Activated T-cell treated with anti-CD3 and anti-CD28 coated beads, Interleukin-2, amount 50 U/mL, for 72 hours (primary cell): ENCODE measurements around the gene FAAP20. TPM values are rescaled to one million over a fixed set of nuclear protein-coding genes. Genes with fewer than 3 reads are reported as not detected.

Experiments
- ATAC-seq, 2 donors: fragments of 150-1000 bp; cut with Tn5 transposase; replicated peaks in 1 of 2; 2 replicates each; pipeline ENCODE4 v1.10.0; 2021; ENCODE audit warnings: moderate library complexity in 2 of 2, mild to moderate bottlenecking in 1 of 2
- DNase-seq, 2 donors: peaks; one replicate each; pipeline ENCODE4 v3.0.0; 2021 to 2022; ENCODE audit warnings: mixed read lengths in 1 of 2
- H3K27ac Mint-ChIP-seq: one replicate; pipeline ENCODE4 v1.8.0; 2022; ENCODE audit warnings: mild to moderate bottlenecking, moderate library complexity, mixed read lengths
- H3K27me3 Mint-ChIP-seq: one replicate; pipeline ENCODE4 v1.8.0; 2022; ENCODE audit warnings: low read depth, mixed read lengths
- H3K36me3 Mint-ChIP-seq, 2 donors: one replicate each; pipeline ENCODE4 v1.8.0; 2022; ENCODE audit warnings: mixed read lengths in 2 of 2, mild to moderate bottlenecking in 1 of 2; ENCODE audit not compliant: insufficient read depth in 2 of 2
- H3K4me1 Mint-ChIP-seq: one replicate; pipeline ENCODE4 v1.8.0; 2022; ENCODE audit warnings: low read depth, mixed read lengths
- H3K4me3 Mint-ChIP-seq, 2 donors: one replicate each; pipeline ENCODE4 v1.8.0; 2022; ENCODE audit warnings: mild to moderate bottlenecking in 2 of 2, mixed read lengths in 2 of 2, moderate library complexity in 2 of 2
- H3K9me3 Mint-ChIP-seq, 2 donors: one replicate each; pipeline ENCODE4 v1.8.0; 2022; ENCODE audit warnings: mixed read lengths in 2 of 2
- total RNA-seq, 2 donors: library from RNA; stranded (reverse); gene quantifications; one replicate each; pipeline ENCODE4 v1.2.3, GENCODE V29; 2022

Gene FAAP20
- total RNA-seq, 2 donors from 2014 or later = 74.6 to 80.4 TPM

DNA sequence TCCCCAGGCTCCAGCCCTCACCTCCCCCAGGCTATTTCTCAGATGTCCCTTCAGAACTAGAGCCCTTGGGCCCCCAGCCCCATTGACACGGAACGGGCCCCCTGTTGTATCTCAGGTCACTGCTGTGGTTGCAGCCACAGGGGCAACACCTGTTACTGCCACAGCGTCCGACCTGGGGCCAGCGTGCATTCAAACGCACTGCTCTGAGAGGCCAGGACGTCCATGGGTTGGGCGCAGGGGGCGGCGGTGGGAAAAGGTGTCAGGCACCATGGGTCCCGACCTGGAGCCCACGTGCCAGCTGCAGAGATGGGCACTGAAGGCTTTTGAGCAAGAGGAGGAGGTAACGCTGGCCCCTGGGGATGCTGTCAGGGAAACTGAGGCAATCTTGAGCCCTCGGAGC, 13.3 kb downstream of the FAAP20 start:
- no peak overlapping the region for H3K27ac Mint-ChIP-seq
- DNase-seq = no peak
- H3K9me3 Mint-ChIP-seq = no peaks in the 10 kb centered on the region

GRCh38 chr1:2180297-2181245, 14.0 kb downstream of the FAAP20 start:
- H3K27ac Mint-ChIP-seq = no peak overlapping the region
- no peaks in the 10 kb centered on the region for H3K9me3 Mint-ChIP-seq
- no peaks in the 10 kb centered on the region for H3K27me3 Mint-ChIP-seq
- ATAC-seq = peak in 1 of 2 donors; percentile 52
- H3K36me3 Mint-ChIP-seq = no peaks in the 10 kb centered on the region
- H3K4me3 Mint-ChIP-seq = no peak overlapping the region
- H3K4me1 Mint-ChIP-seq = no peaks in the 10 kb centered on the region
- DNase-seq = no peak

More for the DNA sequence above, 13.3 kb downstream of the FAAP20 start:
- no peak for ATAC-seq
- Mint-ChIP-seq H3K27me3 (no peaks in the 10 kb centered on the region), H3K36me3 (no peaks in the 10 kb centered on the region), H3K4me3 (no peak overlapping the region), H3K4me1 (no peaks in the 10 kb centered on the region)

DNA sequence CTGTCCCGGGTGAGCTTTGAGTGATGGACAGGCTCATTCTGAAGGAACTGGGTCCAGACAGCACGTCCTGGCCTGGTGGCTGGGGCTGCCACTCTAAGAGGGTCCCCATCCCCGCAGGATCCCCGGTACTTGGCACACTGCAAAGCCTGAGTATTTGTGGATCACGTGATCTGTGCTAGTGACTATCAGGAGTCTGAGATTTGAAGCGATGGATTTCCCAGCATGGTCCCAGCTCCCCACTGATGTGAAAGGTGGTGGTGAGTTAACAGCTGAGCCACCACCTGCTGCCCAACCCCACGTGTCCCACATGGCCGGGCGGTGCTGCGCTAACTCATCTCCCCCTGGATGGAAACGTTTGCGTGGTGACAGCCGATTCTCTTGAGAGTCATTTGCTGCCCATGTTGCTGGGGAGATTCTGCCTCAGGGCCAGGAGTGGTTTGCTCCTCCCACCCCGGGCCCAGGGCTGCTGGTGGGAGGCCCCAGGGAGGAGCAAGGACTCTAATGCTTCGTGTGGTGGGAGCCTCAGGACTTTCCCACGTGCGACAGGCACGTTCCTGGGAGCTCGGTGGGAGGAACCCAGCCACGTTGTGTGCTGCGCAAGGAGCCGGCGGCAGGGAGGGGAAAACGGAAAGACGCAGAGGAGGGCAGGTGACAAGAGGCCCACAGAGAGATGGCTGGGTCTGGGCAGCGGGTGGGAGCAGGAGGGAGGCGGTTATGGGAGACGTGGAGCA, 15.1 kb downstream of the FAAP20 start:
- no peaks in the 10 kb centered on the region for H3K9me3 Mint-ChIP-seq
- H3K4me1 Mint-ChIP-seq = no peaks in the 10 kb centered on the region
- ATAC-seq = no peak
- no peaks in the 10 kb centered on the region for H3K27me3 Mint-ChIP-seq
- no peaks in the 10 kb centered on the region for H3K36me3 Mint-ChIP-seq
- DNase-seq = no peak
- H3K4me3 Mint-ChIP-seq = no peak overlapping the region
- H3K27ac Mint-ChIP-seq = no peak overlapping the region

- DNase-seq = no peak
- H3K27ac Mint-ChIP-seq = no peak overlapping the region
- H3K4me1 Mint-ChIP-seq = no peaks in the 10 kb centered on the region
- no peak for ATAC-seq
- H3K4me3 Mint-ChIP-seq = no peak overlapping the region
- H3K27me3 Mint-ChIP-seq = no peaks in the 10 kb centered on the region
- H3K36me3 Mint-ChIP-seq = no peaks in the 10 kb centered on the region
- no peaks in the 10 kb centered on the region for H3K9me3 Mint-ChIP-seq
These were observed 15.7 kb downstream of the FAAP20 start for GRCh38 chr1:2178875-2179274.

GRCh38 chr1:2177946-2178538, 16.5 kb downstream of the FAAP20 start:
- H3K36me3 Mint-ChIP-seq = no peaks in the 10 kb centered on the region
- ATAC-seq (no peak), DNase-seq (no peak)
- H3K9me3 Mint-ChIP-seq = no peaks in the 10 kb centered on the region
- no peak overlapping the region for H3K27ac Mint-ChIP-seq
- no peaks in the 10 kb centered on the region for H3K4me1 Mint-ChIP-seq
- no peaks in the 10 kb centered on the region for H3K27me3 Mint-ChIP-seq
- no peak overlapping the region for H3K4me3 Mint-ChIP-seq

DNA sequence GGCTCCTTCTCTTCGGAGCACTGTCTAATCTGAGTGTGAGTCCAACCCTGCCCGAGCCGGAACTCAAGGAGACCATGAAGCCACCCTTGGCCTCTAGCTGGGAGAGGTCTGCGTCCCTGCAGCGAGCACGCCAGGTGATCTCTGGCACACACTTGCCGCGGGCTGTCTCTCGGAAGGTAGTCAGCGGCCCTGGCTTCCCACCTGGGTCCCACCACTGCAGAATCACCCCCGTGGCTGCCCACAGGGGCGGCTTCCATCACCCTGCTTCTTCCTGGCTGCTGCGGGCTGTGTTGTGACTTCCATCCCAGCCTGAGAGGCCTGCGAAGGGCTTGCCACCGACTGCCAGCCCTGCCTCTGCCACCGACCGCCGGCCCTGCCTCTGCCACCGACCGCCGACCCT, 17.0 kb downstream of the FAAP20 start:
- Mint-ChIP-seq H3K4me1 (no peaks in the 10 kb centered on the region), H3K9me3 (no peaks in the 10 kb centered on the region), H3K4me3 (no peak overlapping the region), H3K36me3 (no peaks in the 10 kb centered on the region), H3K27ac (no peak overlapping the region), H3K27me3 (no peaks in the 10 kb centered on the region)
- no peak for DNase-seq
- no peak for ATAC-seq

- Mint-ChIP-seq H3K4me1 (no peaks in the 10 kb centered on the region), H3K36me3 (no peaks in the 10 kb centered on the region), H3K27ac (no peak overlapping the region), H3K4me3 (no peak overlapping the region), H3K27me3 (no peaks in the 10 kb centered on the region), H3K9me3 (no peaks in the 10 kb centered on the region)
- DNase-seq (no peak), ATAC-seq (no peak)
These were observed 18.0 kb downstream of the FAAP20 start for GRCh38 chr1:2176615-2177014.

- DNase-seq (no peak), ATAC-seq (no peak)
- Mint-ChIP-seq H3K4me1 (no peaks in the 10 kb centered on the region), H3K27ac (no peak overlapping the region), H3K9me3 (no peaks in the 10 kb centered on the region), H3K4me3 (no peak overlapping the region), H3K36me3 (no peaks in the 10 kb centered on the region), H3K27me3 (no peaks in the 10 kb centered on the region)
These were observed 18.7 kb downstream of the FAAP20 start for GRCh38 chr1:2175681-2176454.

GRCh38 chr1:2175055-2175414, 19.5 kb downstream of the FAAP20 start:
- Mint-ChIP-seq H3K36me3 (no peaks in the 10 kb centered on the region), H3K27me3 (no peaks in the 10 kb centered on the region), H3K27ac (no peak overlapping the region), H3K9me3 (no peaks in the 10 kb centered on the region), H3K4me3 (peak overlapping the region in 1 of 2 donors; percentile 56), H3K4me1 (no peaks in the 10 kb centered on the region)
- DNase-seq (no peak), ATAC-seq (peak in 1 of 2 donors; percentile 4)

DNA sequence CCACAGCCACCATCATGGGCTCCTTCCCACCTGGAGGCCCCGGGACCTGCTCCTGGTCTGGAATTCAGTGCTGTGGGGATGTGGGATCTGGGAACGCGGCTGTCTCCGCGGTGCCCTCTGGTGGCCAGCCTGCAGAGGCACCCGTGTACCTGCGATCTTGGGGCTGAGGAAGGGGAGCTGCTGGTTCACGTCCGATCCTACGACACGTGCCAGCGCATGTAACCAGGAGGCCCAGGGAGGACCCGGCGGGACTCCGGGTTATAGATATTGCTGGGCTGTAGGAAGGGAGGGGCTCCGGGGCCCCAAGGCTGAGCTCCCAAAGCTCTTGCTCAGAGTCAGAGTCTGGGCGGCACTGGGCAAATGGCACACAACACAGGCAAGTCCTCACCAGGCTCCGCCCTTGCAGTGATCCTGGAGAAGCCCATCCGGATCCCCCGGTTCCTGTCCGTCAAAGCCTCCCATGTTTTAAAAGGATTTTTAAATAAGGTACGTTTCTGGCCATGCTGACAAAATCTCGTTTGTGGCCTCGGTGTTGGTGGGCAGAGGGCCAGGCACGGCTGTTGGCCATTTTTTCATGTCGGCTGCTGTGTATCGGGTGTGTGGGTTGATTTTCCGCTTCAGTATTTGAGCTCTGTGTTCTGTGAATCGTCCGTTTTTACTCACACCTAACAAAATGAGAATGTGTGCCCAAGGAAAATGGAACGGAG, 20.1 kb downstream of the FAAP20 start:
- ATAC-seq (peak; percentile 40 to 69), DNase-seq (peak in 1 of 2 donors; percentile 41)
- Mint-ChIP-seq H3K4me3 (peak overlapping the region; percentile 17 to 56), H3K27me3 (no peaks in the 10 kb centered on the region), H3K27ac (no peak overlapping the region), H3K9me3 (no peaks in the 10 kb centered on the region), H3K36me3 (no peaks in the 10 kb centered on the region), H3K4me1 (no peaks in the 10 kb centered on the region)

GRCh38 chr1:2173546-2174347, 20.8 kb downstream of the FAAP20 start:
- DNase-seq (no peak), ATAC-seq (peak in 1 of 2 donors; percentile 32)
- Mint-ChIP-seq H3K9me3 (no peaks in the 10 kb centered on the region), H3K27ac (no peak overlapping the region), H3K36me3 (no peaks in the 10 kb centered on the region), H3K27me3 (no peaks in the 10 kb centered on the region), H3K4me3 (no peak overlapping the region), H3K4me1 (no peaks in the 10 kb centered on the region)
